HepG2 (cell line): ENCODE results near the gene UBC. TPM values are rescaled to one million over a fixed set of nuclear protein-coding genes. Genes with fewer than 3 reads are reported as not detected.
"Not testable (repeated sequence)": the region's sequence is repeated elsewhere in the genome, so short reads cannot be mapped to it uniquely, and the experiment has no call there.

ENCODE experiments used
- ADNP ChIP-seq: sonication (generic); formaldehyde crosslinking; IDR thresholded peaks from 2 replicates; pipeline ENCODE4 v1.4.0; 2020; ENCODE audit warnings: missing genetic modification reagents
- DPF2 ChIP-seq: sonication (generic); formaldehyde crosslinking; IDR thresholded peaks from 2 replicates; pipeline ENCODE4 v1.4.0; 2020; ENCODE audit warnings: mild to moderate bottlenecking, low read depth, missing genetic modification reagents, borderline replicate concordance
- DRAP1 ChIP-seq: IDR thresholded peaks from 2 replicates; pipeline ENCODE4 v1.6.1; 2016; ENCODE audit warnings: missing genetic modification reagents, missing compliant biosample characterization
- ETV5 ChIP-seq: IDR thresholded peaks from 2 replicates; pipeline ENCODE4 v1.6.1; 2018; ENCODE audit warnings: missing biosample characterization, missing genetic modification reagents, inconsistent platforms, borderline replicate concordance
- FOXA3 ChIP-seq: IDR thresholded peaks from 2 replicates; pipeline ENCODE4 v1.6.1; 2016; ENCODE audit warnings: missing genetic modification reagents, missing compliant biosample characterization
- FOXK1 ChIP-seq: sonication (generic); formaldehyde crosslinking; IDR thresholded peaks from 2 replicates; pipeline ENCODE4 v1.4.0; 2020; ENCODE audit warnings: low read depth, missing genetic modification reagents, borderline replicate concordance
- HNF4G ChIP-seq, 2 experiments: sonication (generic) in 1 of 2; formaldehyde crosslinking in 1 of 2; IDR thresholded peaks; 2 replicates each; pipeline versions ENCODE4 v1.4.0 to v1.6.1; 2011 to 2020; ENCODE audit warnings: borderline replicate concordance in 2 of 2, low read depth in 2 of 2, mild to moderate bottlenecking in 2 of 2, low read length in 1 of 2, missing genetic modification reagents in 1 of 2, moderate library complexity in 1 of 2
- HOXA3 ChIP-seq: sonication (generic); formaldehyde crosslinking; IDR thresholded peaks from 2 replicates; pipeline ENCODE4 v1.5.0; 2020; ENCODE audit warnings: missing genetic modification reagents
- IKZF5 ChIP-seq: IDR thresholded peaks from 2 replicates; pipeline ENCODE4 v1.6.1; 2018; ENCODE audit warnings: missing genetic modification reagents, mild to moderate bottlenecking, missing compliant biosample characterization
- MEF2D ChIP-seq: sonication (generic); formaldehyde crosslinking; IDR thresholded peaks from 2 replicates; pipeline ENCODE4 v1.5.1; 2020; ENCODE audit warnings: mild to moderate bottlenecking, missing genetic modification reagents
- MEIS2 ChIP-seq: sonication (generic); formaldehyde crosslinking; IDR thresholded peaks from 2 replicates; pipeline ENCODE4 v1.9.0; 2021; ENCODE audit warnings: mild to moderate bottlenecking, missing genetic modification reagents
- ONECUT2 ChIP-seq: sonication (generic); formaldehyde crosslinking; IDR thresholded peaks from 2 replicates; pipeline ENCODE4 v1.4.0; 2020; ENCODE audit warnings: missing genetic modification reagents
- PITX1 ChIP-seq: sonication (generic); formaldehyde crosslinking; IDR thresholded peaks from 2 replicates; pipeline ENCODE4 v1.5.1; 2020; ENCODE audit warnings: mild to moderate bottlenecking, missing genetic modification reagents
- SAP130 ChIP-seq: IDR thresholded peaks from 2 replicates; pipeline ENCODE4 v1.6.1; 2016; ENCODE audit warnings: low read depth
- TBX2 ChIP-seq: sonication (generic); formaldehyde crosslinking; IDR thresholded peaks from 2 replicates; pipeline ENCODE4 v1.5.0; 2020; ENCODE audit warnings: missing genetic modification reagents, mild to moderate bottlenecking, borderline replicate concordance
- YEATS2 ChIP-seq: sonication (generic); formaldehyde crosslinking; IDR thresholded peaks from 2 replicates; pipeline ENCODE4 v1.4.0; 2020; ENCODE audit warnings: missing genetic modification reagents, borderline replicate concordance
- ZBTB38 ChIP-seq: sonication (generic); formaldehyde crosslinking; IDR thresholded peaks from 2 replicates; pipeline ENCODE4 v1.5.1; 2020; ENCODE audit warnings: mild to moderate bottlenecking, missing genetic modification reagents
- ZHX2 ChIP-seq, 2 experiments: sonication (generic) in 1 of 2; formaldehyde crosslinking in 1 of 2; IDR thresholded peaks; 2 replicates each; pipeline versions ENCODE4 v1.6.1 to v1.9.0; 2014 to 2022; ENCODE audit warnings: antibody characterized with exemption in 1 of 2, borderline replicate concordance in 1 of 2, inconsistent platforms in 1 of 2, low read depth in 1 of 2, missing genetic modification reagents in 1 of 2
- ZNF24 ChIP-seq: fragments of 450-650 bp; IDR thresholded peaks from 2 replicates; pipeline ENCODE4 v1.6.1; 2017; ENCODE audit warnings: antibody characterized with exemption, mild to moderate bottlenecking
- polyA plus RNA-seq, 8 experiments: library from polyadenylated mRNA; depleted of rRNA in 3 of 8; stranded (reverse) in 7 of 8; unstranded in 1 of 8; fragments of >200 nt; fragmentation: Illumina TruSeq in 4 of 8; extraction: Trizol in 4 of 8; gene quantifications; 2 replicates each; pipeline versions ENCODE4 v1.2.1 to v1.2.3, GENCODE V29; 2011 to 2016; ENCODE audit warnings: low read depth in 4 of 8, missing spikeins in 1 of 8, mixed read lengths in 1 of 8; ENCODE audit not compliant: insufficient read depth in 1 of 8
- total RNA-seq, 5 experiments: library from RNA; depleted of rRNA; stranded (reverse); fragments of >200 nt; fragmentation: Illumina TruSeq; extraction: Trizol; gene quantifications; 2 replicates each; pipeline ENCODE4 v1.2.3, GENCODE V29; 2016; ENCODE audit warnings: low read depth in 1 of 5

UBC gene
- total and polyA plus RNA-seq, 2 of the 13 experiments (the other 11 are each of a cell fraction or from before 2014, with no cell fraction given): 805 to 1,432 TPM

GRCh38 chr12:124900345-124900795, 14.1 kb downstream of the UBC start (continued):
- TF ChIP-seq TBX2: peak; percentile 62; the same call in 1 of the 2 replicates
- TF ChIP-seq HOXA3 (CRISPR knock-in tag): peak; percentile 83
- TF ChIP-seq DPF2 (CRISPR knock-in tag): peak; percentile 84
- peak; percentile 71 for TF ChIP-seq ADNP
- TF ChIP-seq FOXK1 (CRISPR knock-in tag): peak; percentile 42; the same call in 1 of the 2 replicates
- peak; percentile 98 for TF ChIP-seq HNF4G (IDR thresholded peaks at IDR 0.05; ENCODE audit: borderline replicate concordance, low read depth, low read length)
- TF ChIP-seq HNF4G (CRISPR knock-in tag; IDR thresholded peaks at IDR 0.05; ENCODE audit: borderline replicate concordance, low read depth): peak; percentile 89
- peak; percentile 86 for TF ChIP-seq PITX1 (CRISPR knock-in tag)
- TF ChIP-seq ETV5 (CRISPR knock-in tag): peak; percentile 75; the same call in 1 of the 2 replicates
- TF ChIP-seq DRAP1 (CRISPR knock-in tag): peak; percentile 40
- peak; percentile 90 for TF ChIP-seq ONECUT2
- TF ChIP-seq MEF2D: peak; percentile 48; the same call in 1 of the 2 replicates
- TF ChIP-seq IKZF5 (CRISPR knock-in tag): peak; percentile 61; the same call in 1 of the 2 replicates
- peak; percentile 36; the same call in 1 of the 2 replicates for TF ChIP-seq ZBTB38
- TF ChIP-seq ZNF24: 0 out of 2 replicates have a peak, but pooled peaks have one; percentile 26
- TF ChIP-seq YEATS2 (CRISPR knock-in tag): 0 out of 2 replicates have a peak, but pooled peaks have one; percentile 20
- TF ChIP-seq MEIS2 (CRISPR knock-in tag): peak; percentile 76; the same call in 1 of the 2 replicates
- TF ChIP-seq FOXA3: peak; percentile 89
- peak; percentile 80 for TF ChIP-seq SAP130 (CRISPR knock-in tag)
- not testable (repeated sequence) for TF ChIP-seq ZHX2 (IDR thresholded peaks at IDR 0.05; ENCODE audit: low read depth)
- TF ChIP-seq ZHX2 (CRISPR knock-in tag; IDR thresholded peaks at IDR 0.05; ENCODE audit: borderline replicate concordance): peak; percentile 23; the same call in 1 of the 2 replicates
